Colonic mucosa (tissue), 4 donors: Measurements from ENCODE around the gene CUBN. TPM values are rescaled to one million over a fixed set of nuclear protein-coding genes. Genes with fewer than 3 reads are reported as not detected.

Experiments
- DNase-seq: peaks from one replicate; pipeline ENCODE4 v3.0.0-alpha.2; 2020
- H3K27ac ChIP-seq: fragments of 200-600 bp; one replicate; pipeline ENCODE4 v1.8.0; 2021
- H3K27me3 ChIP-seq: fragments of 200-600 bp; one replicate; pipeline ENCODE4 v1.8.0; 2021
- H3K36me3 ChIP-seq: fragments of 200-600 bp; one replicate; pipeline ENCODE4 v1.8.0; 2021
- H3K4me1 ChIP-seq: fragments of 200-600 bp; one replicate; pipeline ENCODE4 v1.8.0; 2021; ENCODE audit warnings: mild to moderate bottlenecking
- H3K4me3 ChIP-seq: fragments of 200-600 bp; one replicate; pipeline ENCODE4 v1.8.0; 2021
- H3K9ac ChIP-seq, 2 donors: one replicate each; pipeline ENCODE4 v1.7.0; 2013; ENCODE audit warnings: control low read depth in 2 of 2, low read depth in 2 of 2, low read length in 2 of 2
- H3K9me3 ChIP-seq: fragments of 200-600 bp; one replicate; pipeline ENCODE4 v1.8.0; 2021
- CTCF ChIP-seq: fragments of 200-600 bp; IDR thresholded peaks from one replicate; pipeline ENCODE4 v1.8.0; 2022; ENCODE audit warnings: antibody characterized with exemption, mild to moderate bottlenecking
- intact Hi-C: fragments of 100-400 bp; cut with DNase I; formaldehyde crosslinking; loops from one replicate; pipeline ENCODE4 v1.14.1; 2022
- total RNA-seq, 2 donors: library from RNA; stranded (reverse); fragmentation: NEBNext Ultra II Directional in 1 of 2; extraction: Animal tissue kit (Norgen Biotek cat#: 25700) in 1 of 2; gene quantifications; one replicate each; pipeline ENCODE4 v1.2.1, GENCODE V29; 2021
- donor health status: healthy.
- donor health status: DM: no; HTN: no; CAD: no.
- donor health status: DM: no; HTN: no; CAD: no.

Gene CUBN
- total RNA-seq, 2 donors from 2014 or later, result 0.25 to 0.42 TPM

- Histone ChIP-seq H3K9me3 (no peaks in the 10 kb centered on the region), H3K27ac (no peak overlapping the region), H3K36me3 (no peaks in the 10 kb centered on the region), H3K9ac (no peak overlapping the region), H3K27me3 (no peaks in the 10 kb centered on the region), H3K4me1 (no peaks in the 10 kb centered on the region), H3K4me3 (no peak overlapping the region)
- intact Hi-C loops, result no loop called here
- DNase-seq, result no peak
- TF ChIP-seq CTCF, result no peak
These were observed 272.2 kb downstream of the CUBN start for GRCh38 chr10:16857419-16857818.

GRCh38 chr10:16856567-16856966 is 273.0 kb downstream of the CUBN start:
- no peak overlapping the region for H3K4me3 ChIP-seq
- H3K27me3 ChIP-seq, result no peaks in the 10 kb centered on the region
- no peaks in the 10 kb centered on the region for H3K4me1 ChIP-seq
- DNase-seq, result no peak
- intact Hi-C loops, result no loop called here
- no peaks in the 10 kb centered on the region for H3K9me3 ChIP-seq
- H3K36me3 ChIP-seq, result no peaks in the 10 kb centered on the region
- no peak overlapping the region for H3K9ac ChIP-seq
- H3K27ac ChIP-seq, result no peak overlapping the region
- TF ChIP-seq CTCF, result no peak

- H3K9ac ChIP-seq, result no peak overlapping the region
- TF ChIP-seq CTCF, result no peak
- no peaks in the 10 kb centered on the region for H3K27me3 ChIP-seq
- H3K27ac ChIP-seq, result no peak overlapping the region
- no peaks in the 10 kb centered on the region for H3K4me1 ChIP-seq
- no peak for DNase-seq
- H3K4me3 ChIP-seq, result no peak overlapping the region
- H3K36me3 ChIP-seq, result no peaks in the 10 kb centered on the region
- intact Hi-C loops, result no loop called here
- no peaks in the 10 kb centered on the region for H3K9me3 ChIP-seq
These were observed 273.5 kb downstream of the CUBN start for GRCh38 chr10:16856092-16856491.

- no peak overlapping the region for H3K9ac ChIP-seq
- H3K36me3 ChIP-seq, result no peaks in the 10 kb centered on the region
- no peaks in the 10 kb centered on the region for H3K27me3 ChIP-seq
- no peaks in the 10 kb centered on the region for H3K4me1 ChIP-seq
- no peaks in the 10 kb centered on the region for H3K9me3 ChIP-seq
- H3K4me3 ChIP-seq, result no peak overlapping the region
- no peak overlapping the region for H3K27ac ChIP-seq
- TF ChIP-seq CTCF, result no peak
- DNase-seq, result no peak
- intact Hi-C loops, result no loop called here
These were observed 275.0 kb downstream of the CUBN start for GRCh38 chr10:16854623-16855022.

GRCh38 chr10:16853809-16854208 is 275.8 kb downstream of the CUBN start:
- Histone ChIP-seq H3K4me3 (no peak overlapping the region), H3K9me3 (no peaks in the 10 kb centered on the region), H3K36me3 (no peaks in the 10 kb centered on the region), H3K27ac (no peak overlapping the region), H3K4me1 (no peaks in the 10 kb centered on the region), H3K27me3 (no peaks in the 10 kb centered on the region), H3K9ac (no peak overlapping the region)
- intact Hi-C loops, result no loop called here
- no peak for DNase-seq
- no peak for TF ChIP-seq CTCF

GRCh38 chr10:16853201-16853600 is 276.4 kb downstream of the CUBN start:
- no peak for DNase-seq
- Histone ChIP-seq H3K4me1 (no peaks in the 10 kb centered on the region), H3K9me3 (no peaks in the 10 kb centered on the region), H3K36me3 (no peaks in the 10 kb centered on the region), H3K4me3 (no peak overlapping the region), H3K27me3 (no peaks in the 10 kb centered on the region), H3K9ac (no peak overlapping the region), H3K27ac (no peak overlapping the region)
- no peak for TF ChIP-seq CTCF
- intact Hi-C loops, result no loop called here
